Measurements from ENCODE around the gene ADAMTSL3.

DNA sequence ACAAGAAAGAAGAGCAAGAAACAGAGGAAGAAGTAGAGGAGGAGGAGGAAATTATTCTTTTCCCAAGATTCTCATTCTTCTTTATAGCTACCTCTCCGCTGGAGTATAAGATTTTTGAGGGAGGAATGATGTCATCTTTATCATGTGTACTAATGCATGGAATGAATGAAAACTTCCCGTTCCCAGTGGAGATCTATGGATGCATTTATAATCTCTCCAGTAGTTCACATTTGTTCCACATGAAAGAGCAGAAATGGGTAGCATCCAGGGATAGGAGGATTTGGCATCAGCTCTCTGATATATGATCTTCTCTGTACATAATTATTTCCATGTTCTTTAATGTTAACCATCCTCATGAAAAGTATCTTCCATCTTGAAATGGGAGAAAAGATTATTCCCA is 244.4 kb downstream of the ADAMTSL3 start:
- TF ChIP-seq ZNF274 (IDR thresholded peaks at IDR 0.05; ENCODE audit: low read depth, low read length) (no peak), YY1 (IDR thresholded peaks at IDR 0.05; ENCODE audit: insufficient read depth, insufficient read length) (no peak), SUZ12 (IDR thresholded peaks at IDR 0.05; ENCODE audit: extremely low read depth, insufficient read depth, insufficient read length) (no peak)
